Activated naive CD4-positive, alpha-beta T cell treated with anti-CD3 and anti-CD28 coated beads for 36 hours (primary cell): ENCODE results near the gene ELMOD3. TPM values are rescaled to one million over a fixed set of nuclear protein-coding genes. Genes with fewer than 3 reads are reported as not detected.
A peak's percentile ranks its signal among the peaks of the same experiment; 100 is the strongest.
"Not testable (repeated sequence)": the region's sequence is repeated elsewhere in the genome, so short reads cannot be mapped to it uniquely, and the experiment has no call there.

Experiments used
- CTCF ChIA-PET: fragments of 350-600 bp; sonication (Branson Sonifier 250); formaldehyde crosslinking; loops from one replicate; lab custom pipeline; 2021; ENCODE audit warnings: antibody characterized with exemption; lab: Charles Lee
- DNase-seq: peaks from one replicate; pipeline ENCODE4 v3.0.0-alpha.2; 2020
- H3K27ac Mint-ChIP-seq: one replicate; pipeline ENCODE4 v1.8.0; 2021; ENCODE audit warnings: mild to moderate bottlenecking, mixed read lengths
- H3K27me3 Mint-ChIP-seq: one replicate; pipeline ENCODE4 v1.8.0; 2021; ENCODE audit warnings: low read depth, mixed read lengths
- H3K36me3 Mint-ChIP-seq: one replicate; pipeline ENCODE4 v1.8.0; 2021; ENCODE audit warnings: low read depth, mixed read lengths
- H3K4me1 Mint-ChIP-seq: one replicate; pipeline ENCODE4 v1.8.0; 2021; ENCODE audit warnings: low read depth, mixed read lengths
- H3K4me3 Mint-ChIP-seq: one replicate; pipeline ENCODE4 v1.8.0; 2021; ENCODE audit warnings: mild to moderate bottlenecking, moderate library complexity, mixed read lengths
- H3K9me3 Mint-ChIP-seq: one replicate; pipeline ENCODE4 v1.8.0; 2021; ENCODE audit warnings: mixed read lengths
- intact Hi-C: fragments of 100-400 bp; cut with micrococcal nuclease; formaldehyde crosslinking; loops from one replicate; pipeline ENCODE4 v1.15.1; 2023
- total RNA-seq, 2 experiments: library from RNA; stranded (reverse); gene quantifications; one replicate each; pipeline ENCODE4 v1.2.3, GENCODE V29; 2021

Gene ELMOD3
- total RNA-seq, 2 experiments from 2014 or later = 14.8 to 15.4 TPM

- H3K27ac Mint-ChIP-seq = no peak overlapping the region
- intact Hi-C loops = loop anchor here (10.0 kb wide), 2 partner anchors 621 to 691 kb away; partner anchors contain the start of genes POLR1A and PTCD3
- H3K9me3 Mint-ChIP-seq = no peaks in the 10 kb centered on the region
- CTCF ChIA-PET = interaction anchor here (0.6 to 1.5 kb wide), 3 partner anchors 39 to 138 kb away, joined by 3 to 5 read pairs (median 5); no protein-coding TSS in a partner anchor
- DNase-seq = peak; percentile 49
- peaks cover 10% of the 10 kb centered on the region for H3K27me3 Mint-ChIP-seq
- H3K36me3 Mint-ChIP-seq = no peaks in the 10 kb centered on the region
- H3K4me1 Mint-ChIP-seq = peaks cover 25% of the 10 kb centered on the region
- H3K4me3 Mint-ChIP-seq = peak overlapping the region; percentile 66
These were observed 59.2 kb downstream of the ELMOD3 start for GRCh38 chr2:85413592-85414420.

- not testable (repeated sequence) for H3K9me3 Mint-ChIP-seq, H3K27ac Mint-ChIP-seq, H3K36me3 Mint-ChIP-seq, DNase-seq, H3K4me3 Mint-ChIP-seq, H3K27me3 Mint-ChIP-seq
- CTCF ChIA-PET = interaction anchor here (0.6 to 1.5 kb wide), 4 partner anchors 39 to 287 kb away, joined by 3 to 5 read pairs (median 4); no protein-coding TSS in a partner anchor
- intact Hi-C loops = loop anchor here (10.0 kb wide), 2 partner anchors 620 to 690 kb away; partner anchors contain the start of genes POLR1A and PTCD3
- peaks cover 24% of the 10 kb centered on the region for H3K4me1 Mint-ChIP-seq
These were observed 59.8 kb downstream of the ELMOD3 start for GRCh38 chr2:85414421-85414759.

- Mint-ChIP-seq H3K4me1 (peaks cover 24% of the 10 kb centered on the region), H3K27me3 (peaks cover 10% of the 10 kb centered on the region), H3K9me3 (no peaks in the 10 kb centered on the region), H3K4me3 (no peak overlapping the region), H3K27ac (no peak overlapping the region), H3K36me3 (no peaks in the 10 kb centered on the region)
- intact Hi-C loops = loop anchor here (10.0 kb wide), 2 partner anchors 620 to 690 kb away; partner anchors contain the start of genes POLR1A and PTCD3
- CTCF ChIA-PET = interaction anchor here (0.6 to 1.5 kb wide), 3 partner anchors 40 to 287 kb away, joined by 4 to 5 read pairs (median 5); no protein-coding TSS in a partner anchor
- DNase-seq = no peak
These were observed 60.4 kb downstream of the ELMOD3 start for GRCh38 chr2:85414761-85415553.

- Mint-ChIP-seq H3K4me3 (no peak overlapping the region), H3K4me1 (peaks cover 22% of the 10 kb centered on the region), H3K27ac (no peak overlapping the region), H3K36me3 (no peaks in the 10 kb centered on the region), H3K27me3 (peaks cover 10% of the 10 kb centered on the region), H3K9me3 (no peaks in the 10 kb centered on the region)
- CTCF ChIA-PET = interaction anchor here (0.7 kb wide), 1 partner anchor 136 kb away, joined by 3 read pairs; no protein-coding TSS in a partner anchor
- intact Hi-C loops = loop anchor here (10.0 kb wide), 2 partner anchors 619 to 689 kb away; partner anchors contain the start of genes POLR1A and PTCD3
- DNase-seq = no peak
These were observed 61.5 kb downstream of the ELMOD3 start for GRCh38 chr2:85415980-85416650.

GRCh38 chr2:85418132-85419008, 63.8 kb downstream of the ELMOD3 start, which contains the start of gene SH2D6:
SH2D6 (plus strand) TSS chr2:85418714; CDS start chr2:85429466, 10,752 bp downstream.
- CTCF ChIA-PET = interaction anchor here (0.7 to 9.9 kb wide), 10 partner anchors 11 to 219 kb away, joined by 3 to 282 read pairs (median 20); partner anchors contain the start of gene MAT2A
- intact Hi-C loops = loop anchor here (1.0 to 10.0 kb wide), 6 partner anchors 13 to 686 kb away; partner anchors contain the start of genes ELMOD3, GGCX, POLR1A and PTCD3
- Mint-ChIP-seq H3K4me3 (peak within 1 kb of the TSS; percentile 94), H3K9me3 (no peaks in the 10 kb centered on the region), H3K27ac (peak within 1 kb of the TSS; percentile 97), H3K27me3 (peaks cover 3% of the 10 kb centered on the region), H3K4me1 (peaks cover 21% of the 10 kb centered on the region), H3K36me3 (no peaks in the 10 kb centered on the region)
- DNase-seq = peak; percentile 85

- Mint-ChIP-seq H3K4me1 (peaks cover 17% of the 10 kb centered on the region), H3K4me3 (peak overlapping the region; percentile 94), H3K36me3 (no peaks in the 10 kb centered on the region), H3K27ac (peak overlapping the region; percentile 97), H3K27me3 (no peaks in the 10 kb centered on the region), H3K9me3 (no peaks in the 10 kb centered on the region)
- no peak for DNase-seq
- intact Hi-C loops = loop anchor here (2.0 to 10.0 kb wide), 3 partner anchors 142 to 686 kb away; partner anchors contain the start of genes GGCX, POLR1A and PTCD3
- CTCF ChIA-PET = interaction anchor here (0.6 to 9.9 kb wide), 20 partner anchors 10 to 246 kb away, joined by 3 to 282 read pairs (median 6); partner anchors contain the start of genes MAT2A, RNF181 and VAMP5
These were observed 64.6 kb downstream of the ELMOD3 start for GRCh38 chr2:85419009-85419675.

GRCh38 chr2:85420536-85421259, 66.1 kb downstream of the ELMOD3 start:
- Mint-ChIP-seq H3K36me3 (no peaks in the 10 kb centered on the region), H3K4me1 (peaks cover 17% of the 10 kb centered on the region), H3K4me3 (peak overlapping the region; percentile 61), H3K27me3 (no peaks in the 10 kb centered on the region), H3K9me3 (no peaks in the 10 kb centered on the region), H3K27ac (no peak overlapping the region)
- peak; percentile 94 for DNase-seq
- CTCF ChIA-PET = interaction anchor here (0.5 to 9.9 kb wide), 26 partner anchors 8 to 287 kb away, joined by 3 to 282 read pairs (median 6); partner anchors contain the start of genes ELMOD3, MAT2A, RETSAT and VAMP5
- intact Hi-C loops = loop anchor here (1.0 to 2.0 kb wide), 6 partner anchors 29 to 287 kb away; partner anchors contain the start of genes MAT2A and USP39

- Mint-ChIP-seq H3K27ac (no peak overlapping the region), H3K27me3 (no peaks in the 10 kb centered on the region), H3K36me3 (no peaks in the 10 kb centered on the region), H3K9me3 (no peaks in the 10 kb centered on the region), H3K4me3 (no peak overlapping the region), H3K4me1 (peaks cover 17% of the 10 kb centered on the region)
- CTCF ChIA-PET = interaction anchor here (0.5 to 9.9 kb wide), 18 partner anchors 8 to 286 kb away, joined by 3 to 282 read pairs (median 6); partner anchors contain the start of genes ELMOD3, MAT2A and RETSAT
- intact Hi-C loops = loop anchor here (2.0 kb wide), 1 partner anchor 215 kb away; no protein-coding TSS in a partner anchor
- DNase-seq = no peak
These were observed 66.9 kb downstream of the ELMOD3 start for GRCh38 chr2:85421260-85422071.

- Mint-ChIP-seq H3K36me3 (no peaks in the 10 kb centered on the region), H3K9me3 (no peaks in the 10 kb centered on the region), H3K27me3 (no peaks in the 10 kb centered on the region), H3K4me3 (no peak overlapping the region), H3K4me1 (peaks cover 17% of the 10 kb centered on the region), H3K27ac (peak overlapping the region; percentile 26)
- no peak for DNase-seq
- intact Hi-C loops = no loop called here
- CTCF ChIA-PET = interaction anchor here (1.1 to 9.9 kb wide), 11 partner anchors 7 to 286 kb away, joined by 3 to 282 read pairs (median 8); partner anchors contain the start of gene MAT2A
These were observed 67.5 kb downstream of the ELMOD3 start for GRCh38 chr2:85422072-85422457.
